H54 (cell line): Measurements from ENCODE around the gene ATP6V0A1.

Experiments
- DNase-seq: peaks from one replicate; pipeline ENCODE4 v3.0.0; 2011; ENCODE audit warnings: low spot score, mixed read lengths; ENCODE audit not compliant: insufficient read length
- FAIRE-seq: peaks from 3 replicates; lab custom pipeline; 2011; peaks lifted over from hg19 to GRCh38; lab: Jason Lieb, UNC
- POLR2A ChIP-seq: IDR thresholded peaks from 2 replicates; pipeline ENCODE4 v1.6.1; 2011; ENCODE audit warnings: low read depth, mild to moderate bottlenecking, low read length

The ATP6V0A1 gene

GRCh38 chr17:42512733-42513251 is 54.1 kb downstream of the ATP6V0A1 start:
- no peak for DNase-seq
- no peak for TF ChIP-seq POLR2A
- FAIRE-seq = no peak

GRCh38 chr17:42513686-42514085 is 55.0 kb downstream of the ATP6V0A1 start:
- DNase-seq (no peak), FAIRE-seq (no peak)
- no peak for TF ChIP-seq POLR2A

- DNase-seq (no peak), FAIRE-seq (no peak)
- no peak for TF ChIP-seq POLR2A
Observed at GRCh38 chr17:42514279-42514678, 55.6 kb downstream of the ATP6V0A1 start.

GRCh38 chr17:42514867-42515266 is 56.2 kb downstream of the ATP6V0A1 start:
- DNase-seq (no peak), FAIRE-seq (no peak)
- no peak for TF ChIP-seq POLR2A

GRCh38 chr17:42517516-42517915 is 58.8 kb downstream of the ATP6V0A1 start:
- DNase-seq (peak; percentile 95), FAIRE-seq (no peak)
- TF ChIP-seq POLR2A = no peak

- no peak; the same call in 1 of the 2 replicates for TF ChIP-seq POLR2A
- FAIRE-seq = no peak
- peak; percentile 69 for DNase-seq
Observed at GRCh38 chr17:42518046-42518754, 59.5 kb downstream of the ATP6V0A1 start.

- TF ChIP-seq POLR2A = no peak; the same call in 1 of the 2 replicates
- FAIRE-seq (no peak), DNase-seq (no peak)
Observed at GRCh38 chr17:42518755-42519545, 60.3 kb downstream of the ATP6V0A1 start.

GRCh38 chr17:42519546-42520491 is 61.1 kb downstream of the ATP6V0A1 start:
- no peak for TF ChIP-seq POLR2A
- FAIRE-seq (peak; percentile 27), DNase-seq (peak; percentile 83)

GRCh38 chr17:42520540-42520951 is 61.9 kb downstream of the ATP6V0A1 start:
- DNase-seq = no peak
- no peak for TF ChIP-seq POLR2A
- no peak for FAIRE-seq

- no peak for DNase-seq
- no peak for FAIRE-seq
- TF ChIP-seq POLR2A = no peak
Observed at GRCh38 chr17:42521036-42521435, 62.4 kb downstream of the ATP6V0A1 start.

GRCh38 chr17:42521666-42522262 is 63.1 kb downstream of the ATP6V0A1 start:
- FAIRE-seq = no peak

GRCh38 chr17:42522263-42522790 is 63.6 kb downstream of the ATP6V0A1 start:
- TF ChIP-seq POLR2A = no peak
- DNase-seq = no peak
- no peak for FAIRE-seq

More at GRCh38 chr17:42521666-42522262, 63.1 kb downstream of the ATP6V0A1 start:
- DNase-seq = no peak
- TF ChIP-seq POLR2A = no peak
